Effector memory CD8-positive, alpha-beta T cell (primary cell): ENCODE measurements around the gene TSHZ2.

Source experiments
- ATAC-seq: fragments of 150-1000 bp; cut with Tn5 transposase; replicated peaks from 2 replicates; pipeline ENCODE4 v1.10.0; 2021; ENCODE audit warnings: mild to moderate bottlenecking, moderate library complexity
- DNase-seq, 3 experiments: peaks; one replicate each; pipeline ENCODE4 v3.0.0; 2021
- H3K27ac Mint-ChIP-seq, 2 donors: one replicate each; pipeline ENCODE4 v1.8.0; 2022; ENCODE audit warnings: mild to moderate bottlenecking in 2 of 2, mixed read lengths in 2 of 2, moderate library complexity in 2 of 2
- H3K27me3 Mint-ChIP-seq, 2 donors: one replicate each; pipeline ENCODE4 v1.8.0; 2022; ENCODE audit warnings: mixed read lengths in 2 of 2
- H3K36me3 Mint-ChIP-seq: one replicate; pipeline ENCODE4 v1.8.0; 2022; ENCODE audit warnings: mild to moderate bottlenecking, moderate library complexity, mixed read lengths; ENCODE audit not compliant: insufficient read depth
- H3K4me1 Mint-ChIP-seq, 2 donors: one replicate each; pipeline ENCODE4 v1.8.0; 2022; ENCODE audit warnings: low read depth in 2 of 2, mixed read lengths in 2 of 2
- H3K4me3 Mint-ChIP-seq, 2 donors: one replicate each; pipeline ENCODE4 v1.8.0; 2022; ENCODE audit warnings: mild to moderate bottlenecking in 2 of 2, mixed read lengths in 2 of 2, moderate library complexity in 2 of 2
- H3K9me3 Mint-ChIP-seq, 2 donors: one replicate each; pipeline ENCODE4 v1.8.0; 2022; ENCODE audit warnings: mixed read lengths in 2 of 2

TSHZ2 gene

DNA sequence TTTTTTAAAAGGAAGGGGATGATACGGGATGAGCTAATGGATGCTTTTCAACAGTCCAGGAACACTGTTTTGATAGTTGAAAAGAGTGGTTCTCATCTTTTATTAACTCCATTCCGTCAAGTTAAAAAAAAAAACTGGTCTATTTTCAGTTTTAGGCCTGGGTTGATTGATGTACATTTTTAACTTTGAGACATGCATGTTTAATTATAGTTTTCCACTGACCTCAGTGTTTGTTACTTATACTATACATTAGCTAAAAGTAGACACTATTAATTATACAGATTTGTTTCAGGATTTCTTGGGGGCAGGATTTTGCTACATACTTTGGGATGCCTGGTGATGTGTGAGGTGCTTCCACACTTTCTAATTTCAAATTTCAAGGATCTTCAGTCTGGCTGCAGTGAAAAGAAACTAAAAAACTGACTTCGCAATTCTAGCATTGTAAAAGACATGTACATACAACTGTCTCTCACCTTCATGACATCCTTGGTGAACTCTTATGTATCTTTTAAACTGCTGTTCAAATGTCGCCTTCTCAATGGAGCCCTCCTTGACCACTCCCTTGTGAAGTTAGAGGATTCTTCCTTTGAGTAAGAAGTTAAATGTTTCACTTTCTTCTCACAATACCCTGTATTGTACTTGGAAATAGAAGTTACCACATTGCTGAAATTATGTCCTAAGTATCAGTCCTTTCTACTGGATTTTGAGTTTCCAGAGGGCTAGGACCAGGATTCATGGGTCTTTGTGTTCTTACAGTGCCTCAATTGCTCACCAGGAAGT is 101.7 kb downstream of the TSHZ2 start:
- DNase-seq, result no peak
- Mint-ChIP-seq H3K27me3 (peaks cover 34 to 45% of the 10 kb centered on the region in 2 donors), H3K27ac (no peak overlapping the region), H3K9me3 (no peaks in the 10 kb centered on the region), H3K4me1 (no peaks in the 10 kb centered on the region), H3K4me3 (no peak overlapping the region), H3K36me3 (no peaks in the 10 kb centered on the region)
- ATAC-seq, result no peak

DNA sequence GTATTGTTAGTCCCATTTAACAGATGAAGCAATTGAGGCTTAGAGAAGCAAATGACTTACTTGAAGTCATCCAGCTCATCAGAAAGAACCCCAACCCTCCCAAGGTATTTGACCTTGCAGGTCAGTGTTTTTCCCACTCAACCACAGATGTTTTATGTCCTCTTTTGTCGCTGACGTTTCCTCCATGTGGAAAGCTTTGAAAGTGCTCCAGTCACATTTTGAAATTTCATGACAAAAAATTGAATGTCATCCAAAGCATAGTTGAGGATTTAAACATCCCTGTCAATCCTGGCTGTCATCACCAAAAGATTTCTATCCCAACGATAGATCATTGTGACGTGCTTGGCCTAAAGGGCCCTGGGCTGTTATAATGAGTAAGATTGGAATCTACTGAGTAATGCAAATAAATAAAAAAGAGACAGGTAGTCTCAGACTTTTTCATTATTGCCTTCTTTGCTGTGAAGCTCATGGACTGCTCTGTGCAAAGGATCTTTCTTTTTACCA is 102.7 kb downstream of the TSHZ2 start:
- Mint-ChIP-seq H3K27ac (no peak overlapping the region), H3K4me3 (no peak overlapping the region), H3K36me3 (no peaks in the 10 kb centered on the region), H3K4me1 (no peaks in the 10 kb centered on the region), H3K9me3 (no peaks in the 10 kb centered on the region), H3K27me3 (peaks cover 24 to 34% of the 10 kb centered on the region in 2 donors)
- DNase-seq, result no peak
- no peak for ATAC-seq

DNA sequence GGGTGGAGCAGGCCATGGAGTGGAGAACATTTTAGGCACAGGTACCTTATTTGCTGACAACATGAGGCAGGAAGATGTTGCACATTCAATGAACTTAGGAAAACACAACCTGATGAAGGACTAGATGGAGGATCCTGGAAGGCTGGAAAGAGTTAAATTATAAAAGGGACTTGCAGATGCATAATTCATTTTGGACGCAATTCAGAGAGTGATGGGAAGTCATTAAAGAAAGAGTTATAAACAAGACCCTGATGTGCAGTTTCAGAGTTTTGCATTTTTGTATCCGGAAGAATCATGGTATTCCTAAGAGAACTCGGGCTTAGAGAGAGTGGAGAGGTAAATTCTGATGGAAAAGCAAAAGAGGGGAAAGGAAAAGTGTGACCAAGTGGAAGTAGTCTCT is 104.5 kb downstream of the TSHZ2 start:
- no peak overlapping the region for H3K27ac Mint-ChIP-seq
- H3K9me3 Mint-ChIP-seq, result no peaks in the 10 kb centered on the region
- no peak for DNase-seq
- peaks cover 13 to 20% of the 10 kb centered on the region in 2 donors for H3K27me3 Mint-ChIP-seq
- no peaks in the 10 kb centered on the region for H3K36me3 Mint-ChIP-seq
- H3K4me1 Mint-ChIP-seq, result no peaks in the 10 kb centered on the region
- H3K4me3 Mint-ChIP-seq, result no peak overlapping the region
- ATAC-seq, result no peak

DNA sequence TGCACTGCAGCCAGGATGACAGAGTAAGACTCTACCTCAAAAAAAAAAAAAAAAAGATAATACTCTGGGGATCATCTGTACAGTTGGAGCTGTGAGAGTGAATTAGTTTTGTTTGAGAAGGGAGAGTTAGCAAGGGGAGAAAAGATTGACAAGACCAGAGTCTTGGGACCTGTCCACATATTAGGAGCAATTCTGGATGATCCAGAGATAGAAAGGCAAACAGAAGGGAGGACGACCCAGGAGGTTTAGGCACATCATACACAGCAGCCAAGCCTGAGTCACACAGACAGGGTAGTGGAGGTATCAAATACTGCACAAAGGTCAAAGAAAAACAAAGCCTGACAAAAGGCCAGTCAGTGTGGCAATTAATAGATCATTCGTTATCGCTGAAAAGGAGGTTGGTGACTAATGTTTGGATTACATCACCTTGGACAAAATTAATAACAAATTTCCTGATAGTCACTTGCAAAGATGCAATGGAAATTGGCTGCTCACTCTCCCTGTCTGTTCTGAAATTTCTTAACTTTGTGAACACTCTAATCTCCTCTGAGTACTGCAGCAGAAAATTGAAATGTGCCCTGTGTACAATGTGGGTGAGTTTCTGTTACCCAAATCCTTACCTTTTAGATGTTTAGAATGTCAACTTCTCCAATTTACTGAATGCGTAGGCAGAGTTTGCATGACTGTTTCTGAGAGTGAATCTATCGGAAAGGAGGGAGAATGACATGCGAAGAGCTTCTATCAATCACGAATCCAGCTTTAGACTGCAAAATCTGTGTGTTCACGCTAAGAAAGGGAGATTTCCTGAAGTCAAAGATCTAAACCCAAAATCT is 105.4 kb downstream of the TSHZ2 start:
- Mint-ChIP-seq H3K4me1 (no peaks in the 10 kb centered on the region), H3K27ac (no peak overlapping the region), H3K4me3 (no peak overlapping the region), H3K27me3 (peaks cover 10 to 17% of the 10 kb centered on the region in 2 donors), H3K36me3 (no peaks in the 10 kb centered on the region), H3K9me3 (no peaks in the 10 kb centered on the region)
- DNase-seq (no peak), ATAC-seq (no peak)

DNA sequence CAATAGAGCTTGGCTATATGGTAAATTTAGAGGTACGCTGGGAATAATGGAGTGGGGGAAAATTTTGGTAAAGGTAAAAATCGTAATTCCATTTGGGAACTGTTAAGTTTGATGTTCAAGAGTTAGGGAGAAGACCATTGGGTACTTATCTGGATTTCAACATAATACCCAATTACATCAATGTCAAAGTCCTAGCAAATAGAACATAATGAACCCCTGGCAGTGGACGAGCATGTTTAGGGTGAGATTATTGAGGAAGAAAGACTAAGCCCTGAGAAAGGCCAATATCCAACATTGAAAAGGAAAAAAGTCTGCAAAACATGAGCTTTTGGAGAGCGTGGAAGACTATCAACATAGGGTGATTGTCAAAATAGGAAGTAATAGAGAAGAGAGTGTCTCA is 106.6 kb downstream of the TSHZ2 start:
- H3K4me3 Mint-ChIP-seq, result no peak overlapping the region

DNA sequence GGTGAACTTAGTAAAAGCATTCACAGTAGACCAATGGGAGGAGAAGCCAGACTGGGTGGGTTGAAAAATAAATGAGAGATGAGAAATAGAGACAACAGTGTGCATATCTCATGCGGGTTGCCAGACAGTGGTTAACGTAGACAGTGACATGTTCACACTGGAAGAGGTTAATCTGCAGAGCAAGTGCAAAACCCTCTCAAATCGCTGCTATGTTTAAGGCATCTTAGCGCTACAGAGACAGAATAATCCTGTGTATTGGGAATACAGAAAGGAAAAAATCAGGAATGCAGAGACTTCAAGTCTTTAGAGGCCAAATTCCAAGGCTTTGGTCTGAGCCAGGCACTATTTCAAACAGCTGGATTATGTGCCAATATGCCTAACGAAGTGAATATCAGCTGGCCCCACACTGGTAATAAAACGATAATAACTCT is 107.1 kb downstream of the TSHZ2 start:
- Mint-ChIP-seq H3K4me3 (no peak overlapping the region), H3K27ac (no peak overlapping the region), H3K36me3 (no peaks in the 10 kb centered on the region), H3K27me3 (peaks cover 0 to under 1% of the 10 kb centered on the region in 2 donors), H3K4me1 (no peaks in the 10 kb centered on the region), H3K9me3 (no peaks in the 10 kb centered on the region)
- DNase-seq, result no peak
- no peak for ATAC-seq

More for the DNA sequence above, 106.6 kb downstream of the TSHZ2 start:
- no peaks in the 10 kb centered on the region for H3K9me3 Mint-ChIP-seq
- H3K27me3 Mint-ChIP-seq, result peaks cover 0 to 5% of the 10 kb centered on the region in 2 donors
- H3K36me3 Mint-ChIP-seq, result no peaks in the 10 kb centered on the region
- no peak overlapping the region for H3K27ac Mint-ChIP-seq
- DNase-seq, result no peak
- no peaks in the 10 kb centered on the region for H3K4me1 Mint-ChIP-seq
- no peak for ATAC-seq

DNA sequence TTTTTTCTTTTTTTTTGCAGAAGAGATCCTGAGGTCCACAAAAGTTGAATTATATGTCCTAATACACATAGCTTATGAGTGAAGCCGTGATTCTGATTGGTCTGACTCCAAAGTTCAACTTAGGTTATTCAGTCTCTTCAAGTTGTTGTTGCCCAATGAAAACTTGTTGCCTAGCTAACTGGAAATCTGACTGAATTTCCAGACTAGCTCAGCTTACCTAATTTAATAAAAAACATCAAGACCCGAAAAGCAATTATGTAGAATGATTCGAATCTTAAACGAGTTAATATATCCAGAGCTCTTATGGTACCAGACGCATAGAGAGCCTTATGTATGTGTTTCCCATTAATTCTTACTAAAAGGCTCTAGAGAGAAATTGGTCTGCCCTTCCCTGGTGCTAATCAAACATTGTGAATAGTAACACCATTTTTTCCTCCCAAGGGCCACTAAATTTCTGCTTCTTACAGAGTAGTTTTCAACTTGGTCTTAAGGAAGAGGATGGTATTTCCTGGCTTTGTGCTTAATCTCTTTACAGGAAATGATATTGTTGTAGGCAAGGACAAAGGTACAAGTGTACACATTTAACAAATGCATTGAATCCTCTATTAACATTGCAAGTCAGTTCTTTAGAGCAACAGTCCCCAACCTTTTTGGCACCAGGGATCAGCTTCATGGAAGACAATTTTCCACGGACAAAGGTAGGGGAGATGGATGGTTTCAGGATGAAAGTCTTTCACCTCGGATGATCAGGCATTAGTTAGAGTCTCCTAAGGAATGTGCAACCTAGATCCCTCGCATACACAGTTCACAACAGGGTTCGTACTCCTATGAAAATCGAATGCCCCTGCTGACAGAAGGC is 107.9 kb downstream of the TSHZ2 start:
- H3K4me3 Mint-ChIP-seq, result no peak overlapping the region
- H3K27ac Mint-ChIP-seq, result no peak overlapping the region
- no peaks in the 10 kb centered on the region for H3K36me3 Mint-ChIP-seq

DNA sequence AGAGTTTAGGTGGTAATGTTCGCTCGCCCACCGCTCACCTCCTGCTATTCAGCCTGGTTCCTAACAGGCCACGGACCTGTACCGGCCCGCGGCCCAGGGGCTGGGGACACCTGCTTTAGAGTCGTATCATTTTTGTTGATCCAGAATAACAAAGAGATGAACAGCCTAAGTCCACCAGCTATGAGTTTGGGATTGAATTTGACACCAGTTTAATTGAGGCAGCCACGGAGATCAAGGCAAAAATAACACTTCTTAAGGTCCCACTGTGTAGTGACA is 108.5 kb downstream of the TSHZ2 start:
- H3K9me3 Mint-ChIP-seq, result no peaks in the 10 kb centered on the region
- no peak overlapping the region for H3K4me3 Mint-ChIP-seq
- H3K4me1 Mint-ChIP-seq, result no peaks in the 10 kb centered on the region
- DNase-seq (no peak), ATAC-seq (no peak)
- H3K27me3 Mint-ChIP-seq, result peaks cover 0 to 1% of the 10 kb centered on the region in 2 donors
- no peaks in the 10 kb centered on the region for H3K36me3 Mint-ChIP-seq
- H3K27ac Mint-ChIP-seq, result no peak overlapping the region

More for the DNA sequence above, 107.9 kb downstream of the TSHZ2 start:
- Mint-ChIP-seq H3K4me1 (no peaks in the 10 kb centered on the region), H3K9me3 (no peaks in the 10 kb centered on the region), H3K27me3 (no peaks in the 10 kb centered on the region)
- ATAC-seq (no peak), DNase-seq (no peak)

DNA sequence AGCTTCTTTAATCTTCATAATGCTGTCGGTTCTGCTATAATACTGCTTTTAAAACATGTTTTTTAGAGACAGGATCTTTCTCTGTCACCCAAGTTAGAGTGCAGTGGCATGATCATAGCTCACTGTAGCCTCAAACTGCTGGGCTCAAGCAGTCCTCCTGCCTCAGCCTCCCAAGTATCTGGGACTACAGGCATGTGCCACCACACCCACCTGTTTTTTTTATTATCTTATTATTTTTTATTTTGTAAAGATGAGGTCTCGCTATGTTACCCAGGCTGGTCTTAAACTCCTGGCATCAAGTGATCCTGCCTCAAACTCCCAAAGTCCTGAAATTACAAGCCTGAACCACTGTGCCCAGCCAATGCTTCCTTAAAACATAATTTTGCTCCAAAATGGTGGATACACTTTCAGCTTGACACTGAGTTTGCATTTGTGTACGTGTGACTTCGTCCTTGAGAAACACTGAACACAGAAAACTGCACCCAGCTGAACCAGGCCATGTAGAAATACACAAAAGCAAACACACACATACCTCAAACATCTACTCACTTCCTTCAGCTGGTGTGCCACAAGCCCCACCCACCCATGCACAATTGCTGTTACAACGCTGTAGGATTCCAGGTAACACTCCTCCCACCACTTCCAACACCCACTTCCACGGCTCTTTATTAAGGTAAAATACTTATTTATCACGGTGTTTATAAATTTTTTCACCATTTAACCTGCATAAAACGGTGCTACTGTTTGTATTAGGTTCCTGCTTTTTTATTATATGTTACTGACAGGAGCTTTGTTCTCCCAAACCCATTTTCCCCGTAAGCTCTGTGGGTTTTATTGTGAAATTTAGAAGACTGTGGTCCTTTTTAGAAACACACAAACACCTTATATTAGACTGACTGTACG is 109.1 kb downstream of the TSHZ2 start:
- ATAC-seq, result no peak
- Mint-ChIP-seq H3K9me3 (no peaks in the 10 kb centered on the region), H3K4me3 (no peak overlapping the region), H3K4me1 (no peaks in the 10 kb centered on the region), H3K27ac (no peak overlapping the region), H3K27me3 (peaks cover 0 to 7% of the 10 kb centered on the region in 2 donors), H3K36me3 (no peaks in the 10 kb centered on the region)
- DNase-seq, result no peak

DNA sequence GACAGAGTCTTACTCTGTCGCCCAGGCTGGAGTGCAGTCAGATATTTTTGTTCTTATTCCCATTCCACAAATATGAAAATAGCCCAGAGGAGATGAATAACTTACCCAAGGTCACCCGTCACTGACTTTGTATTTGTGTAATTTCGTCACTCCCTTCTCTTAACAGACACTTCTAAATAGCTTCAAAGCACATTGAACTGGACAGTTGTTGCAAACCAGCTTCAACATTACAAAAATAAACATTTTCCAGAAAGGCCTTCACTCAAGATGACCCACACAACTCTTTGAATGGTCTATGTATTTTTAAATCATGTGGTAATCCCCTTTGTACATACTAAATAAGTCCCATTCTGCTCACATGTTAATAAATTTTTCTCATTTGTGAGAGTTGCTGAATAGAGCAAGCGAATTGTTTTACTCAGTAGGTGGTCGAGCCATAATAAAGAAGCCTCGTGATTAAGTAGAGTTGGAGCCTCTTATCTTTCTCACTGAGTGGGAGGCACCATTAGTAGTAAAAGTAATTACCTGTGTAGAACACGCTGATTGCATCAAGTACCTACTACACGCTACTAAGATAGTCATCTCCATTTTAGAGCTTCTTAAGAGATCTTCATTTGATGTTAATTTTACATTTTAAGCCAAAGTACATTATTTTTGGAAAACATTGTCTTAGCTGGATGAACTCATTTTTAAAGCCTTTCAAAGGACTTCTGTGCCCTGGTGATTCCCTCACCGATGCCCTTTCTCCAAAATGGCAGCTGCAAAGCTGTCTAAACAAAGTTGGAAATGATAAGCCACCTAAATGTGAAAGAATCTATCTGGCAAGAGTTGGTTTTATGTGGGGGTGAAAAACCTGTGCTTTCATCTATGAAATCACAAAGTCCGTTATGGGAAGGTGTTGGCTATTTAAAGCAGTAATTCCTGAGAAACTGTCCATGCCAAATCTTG is 110.0 kb downstream of the TSHZ2 start:
- no peak for DNase-seq
- Mint-ChIP-seq H3K9me3 (no peaks in the 10 kb centered on the region), H3K36me3 (no peaks in the 10 kb centered on the region), H3K27me3 (peaks cover 0 to 17% of the 10 kb centered on the region in 2 donors), H3K27ac (no peak overlapping the region), H3K4me1 (no peaks in the 10 kb centered on the region), H3K4me3 (no peak overlapping the region)
- ATAC-seq, result no peak

DNA sequence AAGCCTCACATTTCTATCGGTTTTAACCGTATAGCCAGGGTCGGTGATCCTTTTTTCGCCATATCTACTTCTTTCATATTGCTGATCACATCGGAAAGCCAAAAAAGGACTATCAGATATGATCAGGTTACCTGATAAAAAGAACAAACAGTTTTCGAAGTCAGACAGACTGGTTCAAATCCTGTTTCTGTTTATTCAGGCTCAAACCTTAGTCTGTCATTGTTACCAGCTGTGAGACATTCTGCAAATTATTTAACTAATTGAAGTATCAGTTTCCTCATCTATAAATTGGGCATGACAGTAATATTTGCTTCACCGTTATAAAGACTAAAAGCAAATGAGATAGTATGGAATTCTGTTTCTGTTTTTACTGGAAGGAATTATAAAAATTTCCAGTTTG is 111.3 kb downstream of the TSHZ2 start:
- Mint-ChIP-seq H3K27ac (no peak overlapping the region), H3K36me3 (no peaks in the 10 kb centered on the region), H3K4me3 (no peak overlapping the region), H3K4me1 (no peaks in the 10 kb centered on the region), H3K9me3 (no peaks in the 10 kb centered on the region), H3K27me3 (peaks cover 0 to 22% of the 10 kb centered on the region in 2 donors)
- DNase-seq (no peak), ATAC-seq (no peak)
